GM20000 (cell line): ENCODE data around the gene ZBED3.
"Not testable (repeated sequence)": the region's sequence is repeated elsewhere in the genome, so short reads cannot be mapped to it uniquely, and the experiment has no call there.

Experiments used
- DNase-seq: peaks from one replicate; pipeline ENCODE4 v3.0.0; 2012; ENCODE audit warnings: low spot score
- CTCF ChIP-seq: IDR thresholded peaks from 2 replicates; pipeline ENCODE4 v1.5.1; 2012; ENCODE audit warnings: mild to moderate bottlenecking, control low read depth; ENCODE audit errors: extremely low read depth, missing control alignments

The ZBED3 gene

GRCh38 chr5:77095189-77095588 is 8.1 kb upstream of the ZBED3 start:
- DNase-seq = no peak
- TF ChIP-seq CTCF = no peak

GRCh38 chr5:77087484-77088261 is 588 bp upstream of the ZBED3 start:
- no peak for TF ChIP-seq CTCF
- DNase-seq = no peak

GRCh38 chr5:77086368-77086688 is 757 bp downstream of the ZBED3 start:
- TF ChIP-seq CTCF = no peak
- no peak for DNase-seq

GRCh38 chr5:77083088-77083487 is 4.0 kb downstream of the ZBED3 start:
- peak; percentile 29 for DNase-seq
- no peak for TF ChIP-seq CTCF

GRCh38 chr5:77082280-77082679 is 4.8 kb downstream of the ZBED3 start:
- no peak for DNase-seq
- TF ChIP-seq CTCF = no peak

GRCh38 chr5:77080905-77081304 is 6.2 kb downstream of the ZBED3 start:
- no peak for TF ChIP-seq CTCF
- DNase-seq = no peak

GRCh38 chr5:77080479-77080878 is 6.6 kb downstream of the ZBED3 start:
- not testable (repeated sequence) for DNase-seq

- TF ChIP-seq CTCF = no peak
These were observed 9.3 kb downstream of the ZBED3 start for GRCh38 chr5:77077829-77078176.

More at GRCh38 chr5:77077829-77078176, 9.3 kb downstream of the ZBED3 start:
- DNase-seq = no peak
